GM18907 (cell line): ENCODE measurements around the gene POU6F2.
"Not testable (repeated sequence)": the region's sequence is repeated elsewhere in the genome, so short reads cannot be mapped to it uniquely, and the experiment has no call there.

Experiments used
- ATAC-seq: cut with Tn5 transposase; IDR thresholded peaks from one replicate; pipeline ENCODE4 v1.9.1; 2021; ENCODE audit warnings: mild to moderate bottlenecking, moderate library complexity; ENCODE audit not compliant: unreplicated experiment

POU6F2 gene

DNA sequence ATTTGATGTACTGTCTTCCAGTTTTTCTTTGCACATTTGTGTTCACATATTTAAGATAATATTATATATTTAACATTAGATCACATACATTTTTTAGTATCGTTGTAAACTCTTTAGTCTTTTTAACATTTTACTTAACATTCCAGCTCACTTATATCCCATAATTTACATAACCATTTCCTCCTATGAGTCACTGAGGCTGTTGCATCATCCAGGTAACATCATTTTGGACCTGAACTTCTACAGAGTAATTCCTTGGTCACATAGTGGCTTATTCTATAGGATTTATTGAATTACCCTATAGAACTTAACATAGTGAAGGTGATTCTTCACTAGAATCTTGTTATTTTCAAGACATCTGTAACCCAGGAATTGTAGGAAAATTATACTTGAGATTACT is 194.4 kb downstream of the POU6F2 start:
- ATAC-seq, result no peak

DNA sequence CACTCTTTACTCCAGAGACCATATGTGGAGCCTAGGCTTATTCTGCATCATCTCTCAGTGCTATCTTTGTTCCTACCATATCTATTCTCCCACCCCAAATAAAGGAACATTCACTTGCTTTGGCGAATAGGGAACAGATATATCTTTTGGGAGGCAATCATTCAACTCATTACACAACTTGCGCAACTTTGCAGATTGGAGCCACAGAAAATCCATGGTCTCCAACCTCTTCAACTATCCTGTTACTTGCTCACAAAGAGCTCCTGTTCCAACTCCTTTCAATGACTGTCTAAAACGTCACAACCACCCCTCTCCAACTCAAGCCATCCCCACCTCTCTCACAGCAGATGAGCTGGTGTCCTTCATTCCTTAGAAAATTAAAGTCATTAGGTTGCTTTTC is 203.7 kb downstream of the POU6F2 start:
- no peak for ATAC-seq

DNA sequence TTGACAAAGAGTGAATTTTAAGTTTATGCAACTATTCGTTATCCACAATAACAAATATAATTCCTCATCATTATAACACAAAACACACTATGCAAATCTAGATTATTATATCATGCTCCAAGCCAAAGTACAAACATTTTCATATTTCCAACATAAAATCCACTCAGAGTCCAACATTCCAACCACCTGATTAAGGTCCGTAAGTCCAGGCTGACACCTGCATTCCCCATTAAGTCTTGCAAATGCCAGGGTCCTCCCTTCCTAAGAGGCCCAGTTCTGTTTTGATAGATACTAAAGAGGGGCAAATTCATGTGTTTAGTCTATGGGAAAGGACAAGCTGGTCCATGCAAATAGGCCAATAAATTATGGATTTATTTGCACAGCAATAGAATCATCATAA is 206.1 kb downstream of the POU6F2 start:
- ATAC-seq, result no peak

GRCh38 chr7:39184391-39184790 is 206.7 kb downstream of the POU6F2 start:
- ATAC-seq, result no peak

DNA sequence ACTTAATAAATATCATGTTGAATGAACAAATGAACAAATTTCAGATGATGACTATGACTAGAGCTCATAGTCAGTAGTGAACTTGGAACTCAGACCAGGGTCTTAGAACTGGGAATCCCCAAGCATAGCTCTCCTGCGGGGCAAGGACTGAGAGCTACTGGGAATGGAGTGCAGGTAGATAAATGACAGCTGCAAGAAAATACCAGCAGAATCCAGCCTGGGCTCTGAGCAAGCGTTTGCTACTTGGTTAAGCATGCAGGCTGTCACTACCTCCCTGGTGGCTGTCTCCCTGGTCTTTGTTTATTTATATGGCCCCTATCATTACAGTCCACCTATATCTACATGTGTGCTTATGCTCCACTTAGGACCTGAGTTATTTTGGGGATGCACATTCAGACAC is 208.4 kb downstream of the POU6F2 start:
- ATAC-seq, result no peak

GRCh38 chr7:39186671-39187070 is 209.0 kb downstream of the POU6F2 start:
- ATAC-seq, result no peak

DNA sequence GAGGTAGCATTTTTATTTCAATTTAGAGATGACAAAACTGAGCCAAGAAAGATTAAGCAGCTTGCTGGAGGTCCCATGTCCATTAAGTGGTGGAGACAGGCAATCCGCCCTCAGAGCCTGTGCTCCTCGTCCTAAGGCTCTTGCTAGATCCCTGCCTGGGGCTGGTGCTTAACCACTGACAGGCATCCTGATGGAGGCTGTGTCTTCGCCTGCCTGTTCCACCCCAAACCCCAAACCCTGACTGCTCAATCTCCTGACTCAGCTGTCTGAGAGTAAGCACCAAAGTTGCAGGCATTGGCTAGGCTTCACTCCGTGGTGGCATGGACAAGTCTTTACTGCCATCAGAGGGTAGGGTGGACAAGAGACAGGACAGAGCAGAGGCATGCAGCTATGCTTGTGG is 209.4 kb downstream of the POU6F2 start:
- no peak for ATAC-seq

- ATAC-seq, result no peak
These were observed 214.8 kb downstream of the POU6F2 start for GRCh38 chr7:39192476-39192875.

DNA sequence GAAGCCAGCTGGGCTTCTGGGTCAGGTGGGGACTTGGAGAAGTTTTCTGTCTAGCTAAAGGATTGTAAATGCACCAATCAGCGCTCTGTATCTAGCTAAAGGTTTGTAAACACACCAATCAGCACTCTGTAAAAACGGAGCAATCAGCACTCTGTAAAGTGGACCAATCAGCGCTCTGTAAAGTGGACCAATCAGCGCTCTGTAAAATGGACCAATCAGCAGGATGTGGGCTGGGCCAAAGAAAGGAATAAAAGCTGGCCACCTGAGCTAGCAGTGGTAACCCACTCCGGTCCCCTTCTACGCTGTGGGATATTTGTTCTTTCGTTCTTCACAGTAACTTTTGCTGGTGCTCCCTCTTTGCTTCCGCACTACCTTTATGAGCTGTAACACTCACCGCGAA is 216.7 kb downstream of the POU6F2 start:
- ATAC-seq, result not testable (repeated sequence)

GRCh38 chr7:39195967-39196366 is 218.3 kb downstream of the POU6F2 start:
- ATAC-seq, result no peak

- no peak for ATAC-seq
These were observed 220.1 kb downstream of the POU6F2 start for GRCh38 chr7:39197831-39198230.

GRCh38 chr7:39198556-39198955 is 220.8 kb downstream of the POU6F2 start:
- no peak for ATAC-seq

- ATAC-seq, result no peak
These were observed 221.3 kb downstream of the POU6F2 start for GRCh38 chr7:39199006-39199405.

- ATAC-seq, result no peak
These were observed 222.2 kb downstream of the POU6F2 start for GRCh38 chr7:39199951-39200350.

DNA sequence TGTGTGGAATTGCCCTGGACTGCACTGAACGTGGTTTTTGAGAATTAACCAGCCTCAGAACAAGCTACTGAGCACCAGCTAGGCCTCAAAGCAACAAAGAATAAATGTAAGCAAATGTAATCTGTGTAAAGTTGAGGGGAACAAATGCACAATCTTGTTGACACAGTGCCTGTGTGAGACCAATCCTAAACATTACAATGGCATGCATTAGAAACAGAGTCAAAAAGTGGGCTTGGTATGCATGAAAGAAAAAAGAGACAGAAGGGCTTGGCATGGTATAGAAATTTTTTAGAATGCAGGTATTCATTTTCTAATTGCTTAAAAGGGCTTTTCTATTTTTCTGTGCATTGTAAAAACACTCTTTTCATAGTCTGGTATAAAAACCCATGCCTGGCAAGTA is 224.3 kb downstream of the POU6F2 start:
- no peak for ATAC-seq

DNA sequence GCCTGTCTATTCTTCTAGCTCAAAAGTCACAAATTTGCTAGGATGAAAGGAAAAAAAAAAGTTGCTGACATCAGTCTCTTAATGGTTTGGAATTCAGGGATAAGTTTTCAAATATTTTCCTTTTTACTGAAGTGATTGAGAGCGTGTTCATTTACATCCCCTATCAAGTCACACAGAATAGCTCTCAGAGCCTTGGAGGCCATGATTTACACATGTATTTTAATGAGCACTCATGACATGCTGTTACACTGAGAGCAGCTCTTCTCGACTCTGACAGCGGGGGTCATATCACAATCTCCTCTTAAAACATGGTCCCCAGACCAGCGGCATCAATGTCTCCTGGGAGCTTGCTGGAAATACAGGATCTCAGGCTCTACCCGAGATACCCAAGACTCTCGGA is 232.7 kb downstream of the POU6F2 start:
- ATAC-seq, result no peak

DNA sequence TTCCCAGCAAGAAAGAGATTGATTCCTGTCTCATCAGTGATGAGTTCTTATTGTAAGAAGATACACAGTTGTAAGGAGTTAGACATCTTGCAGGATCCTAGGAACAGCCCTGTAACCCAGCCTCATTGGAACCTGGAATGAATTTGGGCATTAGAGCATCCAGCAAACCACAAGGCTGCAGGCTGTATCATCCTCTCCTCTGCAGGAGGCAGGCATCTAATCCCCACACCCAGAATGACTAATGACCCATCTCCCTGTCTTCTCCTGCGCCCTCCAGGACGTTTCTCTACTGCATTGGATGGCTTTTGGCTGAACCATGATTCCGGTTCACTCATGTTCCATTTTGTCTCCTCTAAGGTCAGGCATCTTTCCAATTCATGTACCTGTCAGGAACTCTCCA is 233.9 kb downstream of the POU6F2 start:
- ATAC-seq, result no peak

GRCh38 chr7:39212876-39213275 is 235.2 kb downstream of the POU6F2 start:
- ATAC-seq, result no peak

GRCh38 chr7:39217783-39218182 is 240.1 kb downstream of the POU6F2 start:
- no peak for ATAC-seq

DNA sequence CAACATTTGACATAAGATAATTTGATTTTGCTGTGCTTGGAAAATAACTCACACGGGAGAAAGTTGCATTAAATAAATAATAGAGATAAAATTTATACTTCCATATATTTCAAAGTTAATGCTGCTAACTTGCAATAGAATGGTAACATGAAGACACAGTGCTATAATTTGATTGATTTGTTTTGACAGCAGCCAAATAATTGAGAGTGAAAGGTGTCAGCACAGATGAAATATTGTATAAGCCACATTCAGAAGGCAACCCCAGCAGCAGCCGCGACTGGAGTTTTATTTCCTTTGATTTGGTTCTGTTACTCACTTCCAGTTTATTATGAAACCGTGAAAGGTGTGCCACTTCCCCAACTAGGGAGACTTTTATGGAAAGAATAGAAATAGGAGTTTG is 242.2 kb downstream of the POU6F2 start:
- no peak for ATAC-seq

DNA sequence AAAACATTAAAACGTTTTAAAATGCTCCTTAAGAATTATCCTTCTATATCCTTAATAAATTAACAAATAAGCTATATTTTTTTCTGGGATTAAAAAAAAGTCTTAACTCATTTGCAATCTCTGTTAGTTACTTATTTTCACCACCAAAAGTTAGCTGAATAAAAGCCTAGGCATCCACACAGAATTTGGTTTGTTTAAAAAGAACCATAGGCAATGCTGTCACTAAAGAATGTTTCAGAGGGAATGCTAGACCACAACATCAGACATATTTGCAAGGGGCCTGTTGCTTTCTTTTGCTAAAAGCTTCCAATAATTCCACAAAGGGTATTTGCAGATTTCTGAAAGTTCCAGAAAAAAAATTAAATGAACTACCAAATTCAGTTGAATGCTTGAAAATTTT is 244.2 kb downstream of the POU6F2 start:
- no peak for ATAC-seq

- ATAC-seq, result no peak
These were observed 251.2 kb downstream of the POU6F2 start for GRCh38 chr7:39228946-39229345.

- ATAC-seq, result no peak
These were observed 256.3 kb downstream of the POU6F2 start for GRCh38 chr7:39233851-39234529.
